AG04450 (cell line): Measurements from ENCODE around the gene TRAF6. TPM values are rescaled to one million over a fixed set of nuclear protein-coding genes. Genes with fewer than 3 reads are reported as not detected.

ENCODE experiments used
- CTCF ChIA-PET: fragments of 300-600, 350-600 bp; formaldehyde crosslinking; extraction: SDS; loops from one replicate; lab custom pipeline; 2022; ENCODE audit warnings: antibody characterized with exemption, inconsistent platforms; lab: Charles Lee
- POLR2A ChIA-PET: fragments of 350-600 bp; formaldehyde crosslinking; extraction: SDS; loops from one replicate; lab custom pipeline; 2021; ENCODE audit warnings: antibody characterized with exemption, inconsistent platforms; lab: Yijun Ruan, JAX
- DNase-seq: peaks from one replicate; pipeline ENCODE4 v3.0.0-alpha.2; 2011; ENCODE audit warnings: low read depth, low spot score
- H3K27ac ChIP-seq: one replicate; pipeline ENCODE4 v1.5.1; 2012; ENCODE audit warnings: low read depth, low read length, control low read depth
- H3K27me3 ChIP-seq: one replicate; pipeline ENCODE4 v1.6.0; 2012; ENCODE audit warnings: low read length; ENCODE audit not compliant: control insufficient read depth, insufficient read depth
- H3K4me3 ChIP-seq: 2 replicates; pipeline ENCODE4 v1.5.1; 2011; ENCODE audit warnings: mild to moderate bottlenecking, low read depth, low read length, control low read depth
- H3K9me3 ChIP-seq: 2 replicates; pipeline ENCODE4 v1.5.1; 2012; ENCODE audit warnings: low read length; ENCODE audit not compliant: control insufficient read depth, insufficient read depth
- polyA plus RNA-seq: library from polyadenylated mRNA; depleted of rRNA; stranded (reverse); fragments of >200 nt; gene quantifications from 2 replicates; pipeline ENCODE4 v1.2.3, GENCODE V29; 2011
- TF ChIP-seq, protein P1 (sequence below): IDR thresholded peaks from 2 replicates; pipeline ENCODE4 v1.5.1; 2011; ENCODE audit warnings: low read depth, low read length, control low read depth, inconsistent platforms

The TRAF6 gene
- polyA plus RNA-seq, 1 experiment, result 10.0 TPM

DNA sequence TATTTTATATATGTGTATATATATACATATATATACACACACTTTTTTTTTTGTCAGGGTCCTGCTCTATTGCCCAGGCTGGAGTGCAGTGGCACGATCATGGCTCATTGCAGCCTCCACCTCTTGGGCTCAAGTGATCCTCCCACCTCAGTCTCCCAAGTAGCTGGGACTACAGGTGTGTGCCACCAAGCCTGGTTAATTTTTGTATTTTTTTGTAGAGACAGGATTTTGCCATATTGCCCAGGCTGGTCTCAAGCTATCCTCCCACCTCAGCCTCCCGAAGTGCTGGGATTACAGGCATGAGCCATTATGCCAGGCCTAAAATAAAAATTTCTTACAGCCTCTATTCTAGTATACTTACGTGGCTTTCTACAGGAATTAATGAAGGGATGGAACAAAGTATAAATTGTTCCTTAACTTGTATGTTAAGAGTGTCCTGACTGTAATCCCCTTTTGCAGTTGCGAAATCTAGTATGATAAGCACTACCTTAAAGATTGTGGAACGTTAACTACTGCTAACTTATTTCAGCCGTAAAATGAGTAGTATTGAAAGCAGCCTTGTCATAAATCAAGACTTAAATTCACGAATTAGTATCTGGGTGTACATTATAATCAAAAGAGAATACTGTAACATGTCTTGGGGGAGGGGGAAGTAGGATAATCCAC is 2.1 kb downstream of the TRAF6 start:
- H3K27me3 ChIP-seq, result no peaks in the 10 kb centered on the region
- no peak overlapping the region for H3K27ac ChIP-seq
- TF ChIP-seq, protein P1, sequence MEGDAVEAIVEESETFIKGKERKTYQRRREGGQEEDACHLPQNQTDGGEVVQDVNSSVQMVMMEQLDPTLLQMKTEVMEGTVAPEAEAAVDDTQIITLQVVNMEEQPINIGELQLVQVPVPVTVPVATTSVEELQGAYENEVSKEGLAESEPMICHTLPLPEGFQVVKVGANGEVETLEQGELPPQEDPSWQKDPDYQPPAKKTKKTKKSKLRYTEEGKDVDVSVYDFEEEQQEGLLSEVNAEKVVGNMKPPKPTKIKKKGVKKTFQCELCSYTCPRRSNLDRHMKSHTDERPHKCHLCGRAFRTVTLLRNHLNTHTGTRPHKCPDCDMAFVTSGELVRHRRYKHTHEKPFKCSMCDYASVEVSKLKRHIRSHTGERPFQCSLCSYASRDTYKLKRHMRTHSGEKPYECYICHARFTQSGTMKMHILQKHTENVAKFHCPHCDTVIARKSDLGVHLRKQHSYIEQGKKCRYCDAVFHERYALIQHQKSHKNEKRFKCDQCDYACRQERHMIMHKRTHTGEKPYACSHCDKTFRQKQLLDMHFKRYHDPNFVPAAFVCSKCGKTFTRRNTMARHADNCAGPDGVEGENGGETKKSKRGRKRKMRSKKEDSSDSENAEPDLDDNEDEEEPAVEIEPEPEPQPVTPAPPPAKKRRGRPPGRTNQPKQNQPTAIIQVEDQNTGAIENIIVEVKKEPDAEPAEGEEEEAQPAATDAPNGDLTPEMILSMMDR, result no peak
- POLR2A ChIA-PET, result interaction anchor here (1.8 kb wide), 1 partner anchor 8 kb away, joined by 5 read pairs; no protein-coding TSS in a partner anchor
- DNase-seq, result no peak
- peak overlapping the region; percentile 95 for H3K4me3 ChIP-seq
- H3K9me3 ChIP-seq, result peaks cover 2% of the 10 kb centered on the region; the same call in 1 of the 2 replicates
- CTCF ChIA-PET, result interaction anchor here (2.4 to 2.9 kb wide), 2 partner anchors 8 to 15 kb away, joined by 19 to 25 read pairs; no protein-coding TSS in a partner anchor

DNA sequence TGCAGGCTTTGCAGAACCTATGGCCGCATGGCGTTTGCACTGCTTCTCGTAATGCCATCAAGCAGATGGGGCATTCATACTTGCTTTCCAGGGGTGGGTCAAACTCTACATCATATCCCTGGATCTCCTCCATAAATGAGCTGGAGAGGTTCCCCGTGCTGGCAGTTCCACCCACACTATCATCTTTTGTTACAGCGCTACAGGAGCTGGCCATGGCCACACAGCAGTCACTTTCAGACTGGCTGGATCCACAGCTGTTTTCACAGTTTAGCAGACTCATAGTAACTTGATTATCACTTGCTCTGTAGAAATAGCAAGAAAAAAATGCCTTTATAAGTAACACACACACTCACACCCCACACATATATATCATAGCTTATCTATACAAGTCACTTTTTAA is 8.8 kb downstream of the TRAF6 start:
- DNase-seq, result no peak
- ChIA-PET CTCF (interaction anchor here (0.6 to 6.7 kb wide), 4 partner anchors 8 to 22 kb away, joined by 4 to 89 read pairs (median 16); partner anchors contain the start of gene TRAF6), POLR2A (no interaction called here)
- H3K4me3 ChIP-seq, result no peak overlapping the region
- H3K27ac ChIP-seq, result no peak overlapping the region
- H3K27me3 ChIP-seq, result no peaks in the 10 kb centered on the region
- TF ChIP-seq, protein P1, result no peak
- no peaks in the 10 kb centered on the region for H3K9me3 ChIP-seq

DNA sequence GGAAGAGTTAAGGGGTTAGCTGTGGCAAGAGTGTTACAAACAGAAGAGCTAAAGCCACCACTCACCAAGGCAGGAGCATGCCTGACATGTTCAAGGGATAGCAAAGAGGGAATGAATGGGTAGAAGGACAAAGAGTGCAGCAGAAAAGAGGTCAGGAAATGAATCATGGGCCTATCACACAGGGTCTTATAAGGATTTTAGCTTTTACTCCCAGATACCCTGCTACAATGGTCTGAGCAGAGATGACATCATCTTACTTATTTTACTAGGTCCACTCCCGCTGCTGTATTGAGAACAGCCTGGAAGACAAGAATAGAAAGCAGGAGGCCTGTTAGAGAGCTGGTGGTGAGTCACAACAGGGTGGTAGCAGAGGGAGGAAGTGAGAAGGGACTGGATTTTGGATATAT is 9.8 kb downstream of the TRAF6 start:
- Histone ChIP-seq H3K27ac (peak overlapping the region; percentile 57), H3K9me3 (no peaks in the 10 kb centered on the region), H3K27me3 (no peaks in the 10 kb centered on the region), H3K4me3 (no peak overlapping the region)
- TF ChIP-seq, protein P1, result no peak
- DNase-seq, result peak; percentile 77
- ChIA-PET POLR2A (interaction anchor here (0.9 kb wide), 1 partner anchor 9 kb away, joined by 5 read pairs; no protein-coding TSS in a partner anchor), CTCF (interaction anchor here (0.8 to 6.7 kb wide), 5 partner anchors 7 to 207 kb away, joined by 3 to 89 read pairs (median 8); partner anchors contain the start of gene TRAF6)

DNA sequence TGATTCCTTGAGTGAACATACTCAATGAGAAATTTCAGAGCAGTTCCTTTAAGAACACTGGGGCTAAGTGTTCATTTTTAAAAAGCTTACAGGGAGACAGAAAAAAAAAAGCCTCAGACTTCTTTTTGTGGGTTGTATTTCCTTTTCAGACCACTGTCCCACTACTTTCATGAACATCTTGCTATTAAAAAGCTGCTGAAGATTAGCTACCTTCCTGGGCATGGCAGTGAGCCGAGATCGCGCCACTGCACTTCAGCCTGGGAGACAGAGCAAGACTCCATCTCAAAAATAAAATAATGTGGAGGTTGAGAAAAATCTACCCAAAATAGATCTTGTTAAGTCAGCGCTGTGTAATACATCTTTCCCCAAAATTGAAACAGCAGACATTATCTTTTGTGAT is 10.8 kb downstream of the TRAF6 start:
- Histone ChIP-seq H3K27me3 (no peaks in the 10 kb centered on the region), H3K27ac (no peak overlapping the region), H3K9me3 (no peaks in the 10 kb centered on the region), H3K4me3 (no peak overlapping the region)
- TF ChIP-seq, protein P1, result no peak
- DNase-seq, result no peak
- ChIA-PET CTCF (interaction anchor here (1.5 to 4.7 kb wide), 3 partner anchors 10 to 208 kb away, joined by 5 to 25 read pairs (median 6); partner anchors contain the start of gene TRAF6), POLR2A (interaction anchor here (0.8 kb wide), 1 partner anchor 87 kb away, joined by 3 read pairs; no protein-coding TSS in a partner anchor)

DNA sequence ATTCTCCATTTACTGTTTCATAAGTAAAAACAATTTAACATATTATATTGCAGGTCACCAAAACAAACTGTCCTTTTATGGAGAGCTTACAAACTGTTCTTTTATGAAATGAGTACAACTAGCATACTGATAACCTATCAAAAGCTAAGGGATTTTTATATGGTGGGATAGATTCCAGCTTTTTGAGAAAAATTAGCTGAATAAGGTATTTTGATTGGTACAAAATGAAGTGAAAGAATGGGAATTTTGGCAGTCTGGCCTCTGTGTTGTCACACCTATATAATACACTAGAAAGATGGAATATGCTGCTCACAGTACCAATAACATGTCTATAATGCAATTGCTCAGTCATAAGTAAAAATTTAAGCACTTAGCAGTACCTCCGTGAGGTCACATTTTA is 11.4 kb downstream of the TRAF6 start:
- H3K27me3 ChIP-seq, result no peaks in the 10 kb centered on the region
- no peak overlapping the region for H3K27ac ChIP-seq
- ChIA-PET POLR2A (interaction anchor here (0.5 kb wide), 1 partner anchor 695 kb away, joined by 3 read pairs; no protein-coding TSS in a partner anchor), CTCF (interaction anchor here (1.5 to 4.7 kb wide), 3 partner anchors 11 to 207 kb away, joined by 5 to 25 read pairs (median 6); partner anchors contain the start of gene TRAF6)
- no peak for DNase-seq
- H3K9me3 ChIP-seq, result no peaks in the 10 kb centered on the region
- no peak overlapping the region for H3K4me3 ChIP-seq
- TF ChIP-seq, protein P1, result no peak
